ENCODE measurements around the gene CCDC188.
A peak's percentile ranks its signal among the peaks of the same experiment; 100 is the strongest.

The CCDC188 gene

GRCh38 chr22:20174785-20175596 is 24.1 kb upstream of the CCDC188 start:
- TF ChIP-seq, protein P1, sequence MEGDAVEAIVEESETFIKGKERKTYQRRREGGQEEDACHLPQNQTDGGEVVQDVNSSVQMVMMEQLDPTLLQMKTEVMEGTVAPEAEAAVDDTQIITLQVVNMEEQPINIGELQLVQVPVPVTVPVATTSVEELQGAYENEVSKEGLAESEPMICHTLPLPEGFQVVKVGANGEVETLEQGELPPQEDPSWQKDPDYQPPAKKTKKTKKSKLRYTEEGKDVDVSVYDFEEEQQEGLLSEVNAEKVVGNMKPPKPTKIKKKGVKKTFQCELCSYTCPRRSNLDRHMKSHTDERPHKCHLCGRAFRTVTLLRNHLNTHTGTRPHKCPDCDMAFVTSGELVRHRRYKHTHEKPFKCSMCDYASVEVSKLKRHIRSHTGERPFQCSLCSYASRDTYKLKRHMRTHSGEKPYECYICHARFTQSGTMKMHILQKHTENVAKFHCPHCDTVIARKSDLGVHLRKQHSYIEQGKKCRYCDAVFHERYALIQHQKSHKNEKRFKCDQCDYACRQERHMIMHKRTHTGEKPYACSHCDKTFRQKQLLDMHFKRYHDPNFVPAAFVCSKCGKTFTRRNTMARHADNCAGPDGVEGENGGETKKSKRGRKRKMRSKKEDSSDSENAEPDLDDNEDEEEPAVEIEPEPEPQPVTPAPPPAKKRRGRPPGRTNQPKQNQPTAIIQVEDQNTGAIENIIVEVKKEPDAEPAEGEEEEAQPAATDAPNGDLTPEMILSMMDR (IDR thresholded peaks at IDR 0.05; ENCODE audit: borderline replicate concordance, insufficient read depth, low read depth, low read length): 0 out of 2 replicates have a peak, but pooled peaks have one; percentile 22
- no peak overlapping the region for H3K4me3 ChIP-seq (ENCODE audit: low read depth, low read length)

DNA sequence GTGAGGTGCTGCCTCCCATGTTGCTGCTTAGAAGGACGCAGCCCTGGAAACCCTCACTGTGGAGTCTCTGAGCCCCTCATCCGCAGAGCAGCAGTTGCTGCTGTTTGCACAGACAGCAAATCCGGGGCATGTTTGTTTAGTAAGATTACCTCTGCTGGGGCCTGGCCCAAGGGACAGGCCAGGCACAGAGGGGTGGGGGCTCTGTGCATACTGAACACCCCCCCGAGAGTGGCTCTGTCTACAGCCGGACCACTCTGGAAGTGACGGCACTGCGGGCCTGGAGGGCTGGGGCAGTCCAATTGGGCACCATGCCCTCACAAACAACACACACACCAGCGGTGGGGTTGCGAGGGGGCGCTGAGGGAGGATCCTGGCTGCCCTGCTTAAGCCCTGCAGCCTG is 22.9 kb upstream of the CCDC188 start:
- TF ChIP-seq, protein P1 (IDR thresholded peaks at IDR 0.05; ENCODE audit: borderline replicate concordance, insufficient read depth, low read depth, low read length): no peak
- no peak overlapping the region for H3K4me3 ChIP-seq (ENCODE audit: low read depth, low read length)

- H3K4me3 ChIP-seq (ENCODE audit: low read depth, low read length): no peak overlapping the region
- TF ChIP-seq, protein P1 (IDR thresholded peaks at IDR 0.05; ENCODE audit: borderline replicate concordance, insufficient read depth, low read depth, low read length): no peak
These were observed 22.4 kb upstream of the CCDC188 start for GRCh38 chr22:20173246-20173645.

GRCh38 chr22:20172141-20172613 is 21.3 kb upstream of the CCDC188 start:
- TF ChIP-seq, protein P1 (IDR thresholded peaks at IDR 0.05; ENCODE audit: borderline replicate concordance, insufficient read depth, low read depth, low read length): no peak
- no peak overlapping the region for H3K4me3 ChIP-seq (ENCODE audit: low read depth, low read length)

DNA sequence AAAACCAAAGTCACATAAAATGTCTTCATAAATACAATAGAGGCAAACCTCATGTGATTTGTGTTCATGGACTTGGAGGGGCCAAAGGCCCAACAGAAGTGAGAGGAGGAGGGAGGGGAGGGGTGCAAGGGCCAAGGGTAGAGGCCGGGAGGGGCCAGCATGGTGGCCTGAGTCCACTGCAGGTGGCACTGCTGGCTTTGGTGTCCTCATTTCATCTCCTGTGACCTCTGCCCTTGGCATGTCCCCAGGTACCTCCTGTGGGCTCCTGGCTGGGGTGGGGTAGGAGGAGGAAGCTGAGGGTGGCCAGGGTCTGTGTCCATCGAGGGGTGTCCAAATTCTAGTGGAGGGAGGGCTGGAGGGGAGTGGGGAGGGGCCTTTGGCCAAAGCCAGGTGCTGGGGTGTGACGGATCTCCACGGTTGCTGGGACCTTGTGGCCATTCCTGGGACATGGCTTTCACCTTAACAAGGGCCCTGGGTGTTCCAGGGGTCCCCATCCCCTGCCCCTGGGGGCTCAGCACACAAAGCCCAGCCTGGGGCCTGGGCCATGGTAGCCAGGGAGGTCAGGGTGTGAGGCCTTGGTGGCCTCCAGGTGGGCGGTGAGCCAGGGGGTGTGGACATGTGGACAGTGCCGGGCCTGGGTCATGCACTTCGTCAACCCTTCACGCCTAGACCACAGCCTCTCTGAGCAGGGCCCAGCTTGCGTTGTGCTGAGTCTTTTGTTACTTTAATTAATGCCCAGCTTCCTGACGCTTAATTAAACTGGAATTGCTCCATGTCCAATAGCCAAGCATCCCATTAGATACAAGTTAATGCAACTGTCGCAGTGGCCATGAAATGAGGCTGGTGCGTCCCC is 20.7 kb upstream of the CCDC188 start:
- no peak overlapping the region for H3K4me3 ChIP-seq (ENCODE audit: low read depth, low read length)
- TF ChIP-seq, protein P1 (IDR thresholded peaks at IDR 0.05; ENCODE audit: borderline replicate concordance, insufficient read depth, low read depth, low read length): no peak

GRCh38 chr22:20170170-20170569 is 19.3 kb upstream of the CCDC188 start:
- no peak overlapping the region for H3K4me3 ChIP-seq (ENCODE audit: low read depth, low read length)
- TF ChIP-seq, protein P1 (IDR thresholded peaks at IDR 0.05; ENCODE audit: borderline replicate concordance, insufficient read depth, low read depth, low read length): no peak

All from GM12875 (cell line).